ENCODE results near the gene AGAP3. TPM values are rescaled to one million over a fixed set of nuclear protein-coding genes. Genes with fewer than 3 reads are reported as not detected.

The AGAP3 gene
- total RNA-seq, 4 donors from 2014 or later = 68.6 to 100 (median 72.2) TPM

DNA sequence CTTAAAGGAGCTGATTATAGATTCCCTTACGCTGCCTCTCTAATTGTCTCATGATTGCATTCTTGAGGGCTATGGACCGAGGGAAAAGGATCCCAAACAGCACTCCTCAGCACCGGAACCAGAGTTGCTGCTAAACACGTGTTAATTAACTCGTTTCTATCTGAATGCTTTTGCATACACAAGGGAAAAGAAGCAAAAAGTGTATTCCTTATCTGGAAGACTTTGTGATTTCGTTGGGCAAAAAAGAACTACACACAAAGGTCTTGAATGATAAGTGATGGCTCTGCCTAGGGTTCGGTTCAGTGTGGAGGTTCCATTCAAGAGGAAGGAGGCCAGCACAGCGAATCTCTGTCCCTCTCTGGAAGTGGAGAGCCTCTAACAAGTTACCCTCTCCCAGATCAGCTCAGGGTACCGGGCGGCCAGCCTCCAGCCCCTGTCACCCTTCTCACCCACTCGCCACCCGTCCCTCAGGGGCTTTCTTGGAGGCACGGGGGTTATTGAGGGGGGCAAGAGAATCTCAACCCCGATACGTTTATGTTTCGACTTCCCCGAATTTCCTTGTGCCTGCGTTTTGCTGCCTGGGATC is 27.4 kb upstream of the AGAP3 start:
- no peak for TF ChIP-seq POLR2A (IDR thresholded peaks at IDR 0.05)
- TF ChIP-seq, protein P1, sequence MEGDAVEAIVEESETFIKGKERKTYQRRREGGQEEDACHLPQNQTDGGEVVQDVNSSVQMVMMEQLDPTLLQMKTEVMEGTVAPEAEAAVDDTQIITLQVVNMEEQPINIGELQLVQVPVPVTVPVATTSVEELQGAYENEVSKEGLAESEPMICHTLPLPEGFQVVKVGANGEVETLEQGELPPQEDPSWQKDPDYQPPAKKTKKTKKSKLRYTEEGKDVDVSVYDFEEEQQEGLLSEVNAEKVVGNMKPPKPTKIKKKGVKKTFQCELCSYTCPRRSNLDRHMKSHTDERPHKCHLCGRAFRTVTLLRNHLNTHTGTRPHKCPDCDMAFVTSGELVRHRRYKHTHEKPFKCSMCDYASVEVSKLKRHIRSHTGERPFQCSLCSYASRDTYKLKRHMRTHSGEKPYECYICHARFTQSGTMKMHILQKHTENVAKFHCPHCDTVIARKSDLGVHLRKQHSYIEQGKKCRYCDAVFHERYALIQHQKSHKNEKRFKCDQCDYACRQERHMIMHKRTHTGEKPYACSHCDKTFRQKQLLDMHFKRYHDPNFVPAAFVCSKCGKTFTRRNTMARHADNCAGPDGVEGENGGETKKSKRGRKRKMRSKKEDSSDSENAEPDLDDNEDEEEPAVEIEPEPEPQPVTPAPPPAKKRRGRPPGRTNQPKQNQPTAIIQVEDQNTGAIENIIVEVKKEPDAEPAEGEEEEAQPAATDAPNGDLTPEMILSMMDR (IDR thresholded peaks at IDR 0.05) = no peak
- WGBS, 2 donors = 8% methylated on average over 13 to 15 of the region's 18 CpGs
- intact Hi-C loops (cut with DNase I) = no loop called here
- Histone ChIP-seq H3K36me3 (peaks cover 0 to 28% (median under 1%) of the 10 kb centered on the region in 3 donors), H3K27ac (peak overlapping the region; percentile 85 to 99 (median 96)), H3K4me3 (peak overlapping the region; percentile 56 to 87 (median 82)), H3K27me3 (no peaks in the 10 kb centered on the region), H3K9me3 (no peaks in the 10 kb centered on the region), H3K4me1 (peaks cover 42 to 65% (median 60%) of the 10 kb centered on the region in 3 donors)
- no peak for DNase-seq

DNA sequence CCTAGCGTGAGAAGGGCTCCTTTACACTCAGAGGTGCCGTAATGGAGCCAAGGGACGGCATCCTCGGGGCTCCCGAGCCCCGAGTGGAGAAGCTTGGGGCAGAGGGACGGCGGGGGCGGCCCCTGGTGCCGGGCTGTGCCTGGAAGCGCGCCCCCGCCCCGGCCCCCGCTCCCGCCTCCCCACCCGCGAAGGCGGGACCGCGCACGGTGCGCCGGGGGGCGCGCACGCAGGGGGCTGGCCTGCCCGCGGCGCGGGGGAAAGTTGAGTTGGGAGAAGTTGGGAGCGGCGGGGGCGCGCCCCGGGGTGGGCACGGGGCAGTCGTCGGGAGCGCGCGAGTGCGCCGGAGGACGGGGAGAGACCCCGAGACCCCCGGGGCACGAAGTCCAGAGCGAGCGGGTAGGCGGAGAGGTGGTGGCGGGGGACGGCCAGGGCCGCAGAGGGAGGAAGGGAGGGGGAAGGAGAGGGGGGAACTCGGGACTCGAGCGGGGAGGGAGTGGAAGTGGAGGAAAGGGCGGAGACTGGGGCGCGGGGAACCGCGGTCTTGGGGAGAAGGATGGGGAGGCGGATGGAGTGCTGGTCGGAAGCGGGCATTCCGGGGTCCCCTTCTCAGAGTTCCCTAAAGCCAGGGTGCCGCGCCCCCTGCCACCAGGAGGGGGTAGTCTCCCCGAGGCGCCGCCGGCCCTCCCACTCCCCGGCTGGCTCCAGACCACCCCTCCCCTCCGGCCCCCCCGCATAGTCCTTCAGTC is 26.7 kb upstream of the AGAP3 start, which contains the start of gene SLC4A2:
Gene SLC4A2 (plus strand): TSS at position 223 of the 746 bp plus-strand sequence. CDS start 2,399 bp downstream, outside the sequence.
- peaks cover 42 to 68% (median 60%) of the 10 kb centered on the region in 3 donors for H3K4me1 ChIP-seq
- H3K27ac ChIP-seq = peak within 1 kb of the TSS; percentile 85 to 99 (median 96)
- no peaks in the 10 kb centered on the region for H3K9me3 ChIP-seq
- peak within 1 kb of the TSS; percentile 56 to 87 (median 82) for H3K4me3 ChIP-seq
- DNase-seq = peak; percentile 46
- WGBS, 2 donors = 0% methylated on average over 13 to 24 of the region's 75 CpGs
- intact Hi-C loops (cut with DNase I) = no loop called here
- peaks cover 2 to 28% (median 7%) of the 10 kb centered on the region in 3 donors for H3K36me3 ChIP-seq
- no peaks in the 10 kb centered on the region for H3K27me3 ChIP-seq
- TF ChIP-seq, protein P1 (IDR thresholded peaks at IDR 0.05) = peak in 5 of 6 experiments; percentile 24 to 39 (median 34)
- TF ChIP-seq POLR2A (IDR thresholded peaks at IDR 0.05) = peak in 2 of 4 donors; percentile 33 to 66

DNA sequence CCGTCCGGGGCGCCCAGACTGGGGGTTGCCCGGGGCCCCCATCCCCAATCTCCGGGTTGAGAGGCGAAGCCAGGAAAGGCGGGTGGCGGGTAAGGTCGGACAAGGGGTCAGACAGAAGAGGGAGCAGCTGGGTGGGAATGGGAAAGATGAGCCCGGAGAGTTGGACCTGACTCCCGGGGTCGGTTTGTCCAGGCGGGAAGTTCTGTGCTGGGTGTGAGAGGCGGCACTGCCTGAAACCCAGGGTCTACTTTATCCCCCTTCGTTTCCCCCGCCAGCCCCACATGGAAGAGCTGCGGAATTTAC is 26.2 kb upstream of the AGAP3 start:
- no peaks in the 10 kb centered on the region for H3K27me3 ChIP-seq
- WGBS, 2 donors = 0 to 1% methylated on average over 9 to 10 of the region's 17 CpGs
- H3K4me3 ChIP-seq = peak overlapping the region; percentile 56 to 87 (median 82)
- intact Hi-C loops (cut with DNase I) = no loop called here
- peaks cover 42 to 68% (median 60%) of the 10 kb centered on the region in 3 donors for H3K4me1 ChIP-seq
- TF ChIP-seq POLR2A (IDR thresholded peaks at IDR 0.05) = no peak
- TF ChIP-seq, protein P1 (IDR thresholded peaks at IDR 0.05) = no peak
- H3K9me3 ChIP-seq = no peaks in the 10 kb centered on the region
- H3K36me3 ChIP-seq = peaks cover 8 to 31% (median 12%) of the 10 kb centered on the region in 3 donors
- DNase-seq = no peak
- H3K27ac ChIP-seq = peak overlapping the region; percentile 85 to 99 (median 96)

DNA sequence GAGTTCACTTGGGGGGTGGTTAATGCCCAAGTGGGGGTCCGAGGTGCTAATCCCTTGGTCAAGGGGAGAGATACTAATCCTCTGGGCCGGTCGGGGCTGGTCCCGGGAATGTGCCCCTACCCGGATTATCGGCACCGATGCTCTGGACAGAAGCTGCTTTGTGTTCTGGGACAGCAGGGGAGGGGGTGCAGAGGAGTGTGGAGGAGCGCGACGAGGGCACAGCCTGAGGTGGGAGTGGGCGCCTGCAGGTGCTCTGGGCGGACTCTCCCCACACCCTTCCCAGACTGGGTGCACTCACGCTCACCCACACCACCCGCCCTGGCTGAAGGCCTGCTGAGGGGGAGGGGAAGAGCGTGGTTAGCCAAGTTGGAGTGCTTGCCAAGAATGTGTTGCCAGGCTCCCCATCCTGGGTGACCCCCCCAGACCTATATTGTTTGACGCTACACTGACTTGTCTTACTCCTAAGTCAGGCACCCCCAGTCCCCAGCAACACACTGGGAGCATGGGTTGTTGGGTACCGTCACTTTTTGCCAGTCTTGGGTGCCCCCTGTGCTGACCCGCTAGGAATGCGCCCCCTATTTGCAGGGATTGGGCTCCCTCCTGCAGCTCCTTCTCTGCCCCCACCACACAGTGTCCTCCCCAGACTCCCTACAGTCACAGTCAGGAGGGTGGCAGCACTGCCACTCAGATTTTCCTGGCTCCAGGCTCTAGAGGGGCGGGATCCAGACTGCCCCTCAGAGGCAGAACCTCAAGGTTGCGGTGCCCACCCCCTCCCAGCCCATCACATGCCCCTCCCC is 25.7 kb upstream of the AGAP3 start:
- H3K27ac ChIP-seq = peak overlapping the region; percentile 85 to 99 (median 96)
- H3K36me3 ChIP-seq = peaks cover 10 to 37% (median 18%) of the 10 kb centered on the region in 3 donors
- intact Hi-C loops (cut with DNase I) = no loop called here
- H3K4me3 ChIP-seq = peak overlapping the region; percentile 56 to 87 (median 82)
- peaks cover 42 to 68% (median 60%) of the 10 kb centered on the region in 3 donors for H3K4me1 ChIP-seq
- DNase-seq = no peak
- 14 to 18% methylated on average over 3 to 7 of the region's 21 CpGs for WGBS, 2 donors
- TF ChIP-seq POLR2A (IDR thresholded peaks at IDR 0.05) = no peak
- TF ChIP-seq, protein P1 (IDR thresholded peaks at IDR 0.05) = no peak
- no peaks in the 10 kb centered on the region for H3K27me3 ChIP-seq
- no peaks in the 10 kb centered on the region for H3K9me3 ChIP-seq

Measured in esophagus squamous epithelium (tissue), 5 donors.